ENCODE results near the gene TRABD2A.

Gene TRABD2A

DNA sequence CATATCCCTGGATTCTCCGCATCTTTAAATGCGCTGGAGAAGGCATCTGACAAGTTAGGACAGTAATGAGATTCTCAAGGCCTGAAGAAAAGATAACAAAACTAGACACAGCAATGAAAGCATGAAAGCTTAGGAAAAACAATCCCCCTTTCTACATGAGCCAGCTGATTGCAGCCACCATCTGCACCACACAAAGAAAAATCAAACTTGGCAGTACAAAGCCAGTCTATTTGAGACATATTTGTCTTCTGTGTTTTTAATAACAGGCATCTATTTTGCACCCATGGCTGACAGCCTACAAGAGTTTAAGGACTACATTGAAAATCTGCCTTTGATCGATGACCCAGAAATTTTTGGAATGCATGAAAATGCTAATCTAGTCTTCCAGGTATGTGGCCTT, 83.6 kb downstream of the TRABD2A start:
- TF ChIP-seq, protein P1, sequence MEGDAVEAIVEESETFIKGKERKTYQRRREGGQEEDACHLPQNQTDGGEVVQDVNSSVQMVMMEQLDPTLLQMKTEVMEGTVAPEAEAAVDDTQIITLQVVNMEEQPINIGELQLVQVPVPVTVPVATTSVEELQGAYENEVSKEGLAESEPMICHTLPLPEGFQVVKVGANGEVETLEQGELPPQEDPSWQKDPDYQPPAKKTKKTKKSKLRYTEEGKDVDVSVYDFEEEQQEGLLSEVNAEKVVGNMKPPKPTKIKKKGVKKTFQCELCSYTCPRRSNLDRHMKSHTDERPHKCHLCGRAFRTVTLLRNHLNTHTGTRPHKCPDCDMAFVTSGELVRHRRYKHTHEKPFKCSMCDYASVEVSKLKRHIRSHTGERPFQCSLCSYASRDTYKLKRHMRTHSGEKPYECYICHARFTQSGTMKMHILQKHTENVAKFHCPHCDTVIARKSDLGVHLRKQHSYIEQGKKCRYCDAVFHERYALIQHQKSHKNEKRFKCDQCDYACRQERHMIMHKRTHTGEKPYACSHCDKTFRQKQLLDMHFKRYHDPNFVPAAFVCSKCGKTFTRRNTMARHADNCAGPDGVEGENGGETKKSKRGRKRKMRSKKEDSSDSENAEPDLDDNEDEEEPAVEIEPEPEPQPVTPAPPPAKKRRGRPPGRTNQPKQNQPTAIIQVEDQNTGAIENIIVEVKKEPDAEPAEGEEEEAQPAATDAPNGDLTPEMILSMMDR (IDR thresholded peaks at IDR 0.05; ENCODE audit: insufficient read depth, low read depth, low read length, missing control alignments) = no peak
- H3K4me3 ChIP-seq (ENCODE audit: low read depth, low read length) = no peak overlapping the region
- DNase-seq (ENCODE audit: low read depth) = no peak

DNA sequence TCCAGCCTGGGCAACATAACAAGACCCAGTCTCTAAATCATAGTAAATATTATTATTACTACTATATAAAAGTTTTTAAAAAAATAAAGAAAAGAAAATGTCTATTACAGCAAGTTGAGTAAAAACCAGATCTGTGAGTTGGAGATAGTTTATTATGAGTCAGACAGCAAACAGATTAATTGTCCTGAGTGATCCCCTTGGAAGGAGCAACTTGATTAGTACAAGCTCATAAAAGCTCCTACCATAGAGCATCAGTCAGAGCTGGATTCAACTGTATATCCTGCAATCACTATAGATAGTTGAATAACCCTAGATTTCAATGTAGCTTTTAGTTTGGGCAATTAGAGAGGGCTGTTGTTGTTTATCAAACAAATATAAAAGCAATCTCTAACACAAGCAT, 84.1 kb downstream of the TRABD2A start:
- DNase-seq (ENCODE audit: low read depth) = no peak
- TF ChIP-seq, protein P1 (IDR thresholded peaks at IDR 0.05; ENCODE audit: insufficient read depth, low read depth, low read length, missing control alignments) = no peak

DNA sequence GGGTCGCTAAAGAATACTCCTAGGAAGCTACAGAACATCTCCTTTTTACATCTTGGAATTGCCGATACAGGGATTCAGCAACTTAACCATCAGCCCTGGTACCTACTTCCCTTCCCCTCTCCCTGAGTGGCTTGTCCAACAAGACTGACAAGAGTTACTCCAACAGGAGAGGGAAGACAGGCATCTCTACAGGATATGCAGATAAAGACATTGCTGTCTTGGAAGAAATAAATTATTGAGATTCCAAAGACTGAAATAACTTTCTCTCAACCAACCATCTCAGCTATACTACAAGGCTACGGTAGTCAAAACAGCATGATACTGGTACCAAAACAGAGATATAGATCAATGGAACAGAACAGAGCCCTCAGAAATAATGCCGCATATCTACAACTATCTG, 87.2 kb downstream of the TRABD2A start:
- TF ChIP-seq, protein P1 (IDR thresholded peaks at IDR 0.05; ENCODE audit: insufficient read depth, low read depth, low read length, missing control alignments) = no peak
- no peak for DNase-seq (ENCODE audit: low read depth)
- no peak overlapping the region for H3K4me3 ChIP-seq (ENCODE audit: low read depth, low read length)

More for the DNA sequence above, 84.1 kb downstream of the TRABD2A start:
- H3K4me3 ChIP-seq (ENCODE audit: low read depth, low read length) = no peak overlapping the region

DNA sequence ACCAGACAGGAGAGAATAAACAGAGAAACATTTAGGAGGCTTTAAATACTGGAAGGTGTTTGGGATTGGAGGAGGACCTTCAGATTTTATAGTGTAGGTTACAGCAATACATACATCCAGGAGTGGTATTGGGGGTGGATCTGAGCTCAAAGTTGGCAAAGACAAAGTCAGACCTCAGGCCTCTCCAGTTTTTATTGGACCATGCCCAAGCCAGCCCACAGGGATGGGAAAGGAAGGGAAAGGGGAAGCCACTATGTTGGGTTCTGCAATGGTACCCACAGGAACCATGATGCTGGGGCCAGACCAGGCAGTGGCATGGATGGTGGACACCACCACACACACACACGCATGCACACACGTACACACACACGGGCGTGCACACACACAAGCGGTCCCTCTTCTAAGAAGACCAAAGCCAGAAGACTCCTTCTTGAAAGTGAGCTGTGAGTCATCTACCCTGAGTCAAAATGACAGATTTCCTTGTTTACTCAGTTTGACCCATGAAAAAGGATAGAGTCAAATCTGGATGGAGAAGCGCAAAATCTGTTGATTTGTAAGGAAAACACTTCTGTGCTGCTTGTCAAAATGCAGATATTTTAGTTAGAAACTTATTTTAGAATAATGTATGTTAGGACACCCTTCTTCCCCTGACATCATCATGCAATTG, 87.9 kb downstream of the TRABD2A start:
- H3K4me3 ChIP-seq (ENCODE audit: low read depth, low read length) = no peak overlapping the region
- TF ChIP-seq, protein P1 (IDR thresholded peaks at IDR 0.05; ENCODE audit: insufficient read depth, low read depth, low read length, missing control alignments) = no peak
- no peak for DNase-seq (ENCODE audit: low read depth)

DNA sequence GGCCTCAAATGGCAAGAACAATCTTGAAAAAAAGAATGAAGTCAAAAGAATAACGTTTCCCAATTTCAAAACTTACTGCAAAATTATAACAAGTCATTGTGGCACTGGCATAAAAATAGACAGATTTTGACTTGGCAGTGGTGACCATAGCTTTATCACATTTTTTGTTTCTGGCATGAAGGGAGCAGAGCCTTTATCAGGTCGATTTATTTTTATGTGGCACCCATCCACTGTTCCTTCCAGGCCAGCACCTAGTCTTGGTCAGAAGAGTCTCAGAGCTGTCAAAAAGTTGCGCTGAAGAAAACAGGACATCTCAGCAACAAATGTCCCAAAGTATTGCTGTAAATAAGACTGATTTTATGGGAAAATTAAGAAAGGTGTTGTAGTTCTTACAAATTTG, 92.4 kb downstream of the TRABD2A start:
- TF ChIP-seq, protein P1 (IDR thresholded peaks at IDR 0.05; ENCODE audit: insufficient read depth, low read depth, low read length, missing control alignments) = no peak

DNA sequence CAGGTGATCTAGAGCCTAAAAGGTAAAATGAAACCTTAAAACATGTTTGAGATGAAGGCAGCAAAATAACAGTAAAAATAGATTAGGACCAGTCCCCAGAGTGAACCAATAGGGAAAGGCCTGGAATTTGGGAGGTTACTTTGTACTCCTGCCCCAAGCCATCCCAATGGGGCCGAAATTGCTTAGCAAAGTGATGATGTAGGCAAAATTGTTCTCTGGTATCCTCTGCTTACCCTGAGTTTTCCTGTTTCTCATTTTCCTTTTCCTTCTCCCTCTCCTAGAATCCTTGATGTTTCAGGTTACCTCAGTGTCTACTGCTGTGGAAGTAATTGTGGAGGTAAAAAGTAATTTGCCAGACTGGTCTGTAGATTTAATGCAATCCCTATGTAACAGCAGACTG, 92.9 kb downstream of the TRABD2A start:
- no peak overlapping the region for H3K4me3 ChIP-seq (ENCODE audit: low read depth, low read length)
- TF ChIP-seq, protein P1 (IDR thresholded peaks at IDR 0.05; ENCODE audit: insufficient read depth, low read depth, low read length, missing control alignments) = no peak
- no peak for DNase-seq (ENCODE audit: low read depth)

More for the DNA sequence above, 92.4 kb downstream of the TRABD2A start:
- H3K4me3 ChIP-seq (ENCODE audit: low read depth, low read length) = no peak overlapping the region
- no peak for DNase-seq (ENCODE audit: low read depth)

DNA sequence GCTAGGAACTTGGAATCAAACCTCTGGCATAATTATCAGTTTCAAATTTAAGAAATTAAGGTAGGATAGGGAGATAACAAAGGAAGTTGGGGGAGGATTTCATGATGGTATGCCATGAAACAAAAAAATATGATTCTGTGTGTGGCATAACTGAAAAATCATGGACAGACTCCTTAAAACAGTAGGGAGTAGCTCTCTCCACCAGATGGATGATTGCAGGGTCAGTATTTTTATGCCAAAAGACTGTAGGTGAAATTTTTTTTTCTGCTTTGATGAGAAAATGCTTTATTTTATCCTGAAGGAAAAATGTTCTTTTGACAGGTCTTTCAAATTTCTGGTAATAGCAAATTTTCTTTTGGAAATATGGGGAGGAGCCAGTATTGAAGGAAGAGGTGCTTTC, 94.3 kb downstream of the TRABD2A start:
- no peak for DNase-seq (ENCODE audit: low read depth)
- TF ChIP-seq, protein P1 (IDR thresholded peaks at IDR 0.05; ENCODE audit: insufficient read depth, low read depth, low read length, missing control alignments) = no peak
- no peak overlapping the region for H3K4me3 ChIP-seq (ENCODE audit: low read depth, low read length)
